Measurements from ENCODE around the gene RD3L. TPM values are rescaled to one million over a fixed set of nuclear protein-coding genes. Genes with fewer than 3 reads are reported as not detected.

Gene RD3L
- total and polyA plus RNA-seq, 8 donors: not detected

DNA sequence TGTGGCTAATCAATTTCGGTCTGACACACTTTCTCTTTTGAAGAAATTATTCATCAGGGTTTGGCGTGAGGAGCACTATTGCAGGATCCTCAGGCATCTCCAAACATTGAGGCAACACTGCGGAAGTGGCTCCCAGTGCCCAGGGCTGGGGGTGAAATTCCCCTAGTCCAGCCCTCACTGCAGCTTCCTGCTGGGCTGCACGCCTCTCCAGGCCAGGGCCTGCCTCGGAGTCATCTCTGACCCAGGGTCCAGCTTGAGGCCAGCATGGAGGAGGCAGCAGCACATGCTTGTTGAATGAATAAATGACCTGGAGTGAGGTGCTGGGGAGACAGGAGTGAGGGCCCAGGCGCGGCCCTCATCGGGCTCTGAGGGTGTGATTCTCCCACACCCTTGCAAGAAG, 50.1 kb downstream of the RD3L start:
- Histone ChIP-seq H3K27ac (peak overlapping the region; percentile 80 to 89 (median 86)), H3K27me3 (no peaks in the 10 kb centered on the region), H3K4me3 (no peak overlapping the region), H3K4me1 (peaks cover 30 to 45% (median 39%) of the 10 kb centered on the region in 3 donors), H3K36me3 (no peaks in the 10 kb centered on the region), H3K9me3 (no peaks in the 10 kb centered on the region)
- TF ChIP-seq, protein P1, sequence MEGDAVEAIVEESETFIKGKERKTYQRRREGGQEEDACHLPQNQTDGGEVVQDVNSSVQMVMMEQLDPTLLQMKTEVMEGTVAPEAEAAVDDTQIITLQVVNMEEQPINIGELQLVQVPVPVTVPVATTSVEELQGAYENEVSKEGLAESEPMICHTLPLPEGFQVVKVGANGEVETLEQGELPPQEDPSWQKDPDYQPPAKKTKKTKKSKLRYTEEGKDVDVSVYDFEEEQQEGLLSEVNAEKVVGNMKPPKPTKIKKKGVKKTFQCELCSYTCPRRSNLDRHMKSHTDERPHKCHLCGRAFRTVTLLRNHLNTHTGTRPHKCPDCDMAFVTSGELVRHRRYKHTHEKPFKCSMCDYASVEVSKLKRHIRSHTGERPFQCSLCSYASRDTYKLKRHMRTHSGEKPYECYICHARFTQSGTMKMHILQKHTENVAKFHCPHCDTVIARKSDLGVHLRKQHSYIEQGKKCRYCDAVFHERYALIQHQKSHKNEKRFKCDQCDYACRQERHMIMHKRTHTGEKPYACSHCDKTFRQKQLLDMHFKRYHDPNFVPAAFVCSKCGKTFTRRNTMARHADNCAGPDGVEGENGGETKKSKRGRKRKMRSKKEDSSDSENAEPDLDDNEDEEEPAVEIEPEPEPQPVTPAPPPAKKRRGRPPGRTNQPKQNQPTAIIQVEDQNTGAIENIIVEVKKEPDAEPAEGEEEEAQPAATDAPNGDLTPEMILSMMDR (IDR thresholded peaks at IDR 0.05): no peak
- DNase-seq: peak in 1 of 6 donors; percentile 45
- ATAC-seq: no peak
- intact Hi-C loops (cut with DNase I): loop anchor here in 1 of 3 donors (10.0 kb wide), 1 partner anchor 47 kb away; the partner anchor contains the start of gene PPP1R13B
- 76 to 80% methylated on average over 8 of the region's 8 CpGs for WGBS, 2 donors
- FAIRE-seq: no peak

DNA sequence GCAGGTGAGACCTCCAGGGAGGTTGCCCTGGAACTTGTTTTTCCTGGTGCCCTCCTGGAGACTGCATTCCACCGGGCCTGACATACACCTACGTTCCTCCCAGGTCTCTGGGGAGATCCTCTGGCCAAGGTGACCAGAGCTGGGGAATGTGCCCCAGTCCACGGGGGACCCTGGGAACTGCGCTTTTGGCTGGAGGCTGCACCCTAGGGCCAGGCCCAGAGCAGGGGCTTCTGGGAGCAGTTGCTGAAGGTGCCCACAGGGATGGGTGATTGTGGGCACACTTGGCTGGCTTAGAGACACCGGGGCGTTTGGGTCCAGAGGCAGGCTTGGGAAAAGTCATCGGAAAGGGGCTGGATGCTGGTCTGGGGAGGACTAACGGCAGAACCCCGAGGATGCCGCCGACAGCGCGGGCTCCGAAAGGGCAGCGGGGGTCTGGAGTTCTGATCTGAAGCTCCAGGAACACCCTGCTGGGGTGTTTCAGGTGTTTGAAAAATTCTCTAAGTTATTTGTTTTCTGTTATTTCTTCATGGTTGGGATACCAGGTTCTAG, 50.6 kb downstream of the RD3L start:
- intact Hi-C loops (cut with DNase I): loop anchor here in 1 of 3 donors (10.0 kb wide), 1 partner anchor 47 kb away; the partner anchor contains the start of gene PPP1R13B
- Histone ChIP-seq H3K27ac (peak overlapping the region; percentile 80 to 89 (median 86)), H3K4me3 (no peak overlapping the region), H3K36me3 (no peaks in the 10 kb centered on the region), H3K4me1 (peaks cover 28 to 44% (median 34%) of the 10 kb centered on the region in 3 donors), H3K27me3 (no peaks in the 10 kb centered on the region), H3K9me3 (no peaks in the 10 kb centered on the region)
- FAIRE-seq: no peak
- WGBS, 2 donors: 73 to 75% methylated on average over 15 of the region's 15 CpGs
- TF ChIP-seq, protein P1 (IDR thresholded peaks at IDR 0.05): no peak
- no peak for DNase-seq
- peak in 1 of 4 donors; percentile 36 for ATAC-seq

DNA sequence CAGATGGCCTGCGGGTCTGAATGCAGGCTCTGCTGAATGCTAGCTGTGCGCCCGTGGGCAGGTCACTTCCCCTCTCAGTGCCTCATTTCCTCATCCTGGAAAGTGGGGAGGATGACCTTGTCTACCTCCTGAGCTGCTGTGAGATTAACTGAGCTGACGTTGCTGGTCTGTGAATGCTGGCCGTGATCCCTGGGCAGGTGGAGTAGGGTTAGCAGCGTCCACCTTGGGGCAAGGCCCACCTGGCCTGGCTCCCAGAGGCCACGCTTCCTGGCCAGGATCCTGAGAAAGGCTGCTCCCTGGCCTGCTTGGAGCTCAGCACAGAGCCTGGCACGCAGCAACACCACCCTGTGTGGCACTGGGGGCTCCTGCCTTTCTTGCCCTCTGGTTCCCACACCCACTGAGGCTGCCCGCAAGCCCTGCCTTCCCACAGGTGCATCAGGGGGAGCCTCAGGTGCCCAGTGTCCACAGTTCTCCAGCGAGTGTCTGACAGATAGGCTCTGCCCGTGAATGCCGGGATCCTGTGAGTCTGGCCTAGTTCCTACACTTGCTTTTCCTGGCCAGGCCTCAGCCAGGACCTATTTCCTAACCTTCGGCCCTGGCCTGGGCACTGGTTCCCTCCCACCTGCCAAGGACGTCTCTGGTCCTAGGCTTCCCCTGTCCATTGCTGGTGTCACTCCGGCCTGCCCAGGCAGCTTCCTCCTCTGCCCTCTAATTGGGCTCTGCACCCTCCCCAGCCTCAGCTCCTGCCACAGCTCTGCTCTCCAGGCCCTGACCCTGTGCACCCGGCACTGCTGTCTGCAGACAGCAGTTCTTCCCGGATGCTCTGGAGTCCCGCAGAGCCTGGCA, 51.3 kb downstream of the RD3L start:
- ATAC-seq (peak; percentile 74 to 84 (median 78)), FAIRE-seq (no peak), DNase-seq (peak; percentile 85 to 95 (median 90))
- intact Hi-C loops (cut with DNase I): loop anchor here in 1 of 3 donors (10.0 kb wide), 1 partner anchor 46 kb away; the partner anchor contains the start of gene PPP1R13B
- no peaks in the 10 kb centered on the region for H3K36me3 ChIP-seq
- H3K4me1 ChIP-seq: peaks cover 28 to 42% (median 32%) of the 10 kb centered on the region in 3 donors
- no peaks in the 10 kb centered on the region for H3K27me3 ChIP-seq
- TF ChIP-seq, protein P1 (IDR thresholded peaks at IDR 0.05): no peak
- 18 to 23% methylated on average over 18 of the region's 18 CpGs for WGBS, 2 donors
- no peak overlapping the region for H3K4me3 ChIP-seq
- H3K27ac ChIP-seq: peak overlapping the region; percentile 80 to 89 (median 86)
- H3K9me3 ChIP-seq: no peaks in the 10 kb centered on the region

Other genes with a start within 250 kb of the RD3L start
- 1 to 10 TPM; 1.7 to 4.3 (median 2.7) TPM for gene XRCC3, start 227.1 kb downstream of the RD3L start, total RNA-seq
- gene XRCC3, start 227.1 kb downstream of the RD3L start, polyA plus RNA-seq: 1 to 10 TPM; 4.4 to 5.2 TPM
- gene ZFYVE21, start 226.7 kb downstream of the RD3L start, total RNA-seq: 10 to 100 TPM; 13.7 to 24.9 (median 16.2) TPM
- gene ZFYVE21, start 226.7 kb downstream of the RD3L start, polyA plus RNA-seq: 10 to 100 TPM; 22.1 to 32.6 TPM
- 10 to 100 TPM; 20.9 to 33.9 (median 24.5) TPM for gene PPP1R13B, start 95.0 kb downstream of the RD3L start, total RNA-seq
- gene PPP1R13B, start 95.0 kb downstream of the RD3L start, polyA plus RNA-seq: 10 to 100 TPM; 31.4 to 33.8 TPM
- gene TDRD9, start 14.1 kb downstream of the RD3L start, total RNA-seq: 1 to 10 TPM in 4 of 6 donors, under 1 TPM in 2; 0.67 to 5.6 (median 1.6) TPM
- 10 to 100 TPM in 1 of 2 donors, 1 to 10 TPM in 1; 2.9 to 28.6 TPM for gene TDRD9, start 14.1 kb downstream of the RD3L start, polyA plus RNA-seq
- gene ASPG, start 143.2 kb upstream of the RD3L start, total RNA-seq: under 1 TPM in 4 of 6 donors, not detected in 2; 0.16 to 0.52 (median 0.19) TPM
- under 1 TPM; 0.27 to 0.68 TPM for gene ASPG, start 143.2 kb upstream of the RD3L start, polyA plus RNA-seq
- 10 to 100 TPM in 2 of 6 donors, 1 to 10 TPM in 4; 5.3 to 13.2 (median 8.4) TPM for gene KIF26A, start 196.1 kb upstream of the RD3L start, total RNA-seq
- 1 to 10 TPM; 3.6 to 4.3 TPM for gene KIF26A, start 196.1 kb upstream of the RD3L start, polyA plus RNA-seq